Measurements from ENCODE around the gene CRIM1. TPM values are rescaled to one million over a fixed set of nuclear protein-coding genes. Genes with fewer than 3 reads are reported as not detected.

CRIM1 gene
- total and polyA plus RNA-seq, 2 of the 8 experiments (the other 6 are each of a cell fraction or from before 2014, with no cell fraction given) = 9.4 to 28.4 TPM

DNA sequence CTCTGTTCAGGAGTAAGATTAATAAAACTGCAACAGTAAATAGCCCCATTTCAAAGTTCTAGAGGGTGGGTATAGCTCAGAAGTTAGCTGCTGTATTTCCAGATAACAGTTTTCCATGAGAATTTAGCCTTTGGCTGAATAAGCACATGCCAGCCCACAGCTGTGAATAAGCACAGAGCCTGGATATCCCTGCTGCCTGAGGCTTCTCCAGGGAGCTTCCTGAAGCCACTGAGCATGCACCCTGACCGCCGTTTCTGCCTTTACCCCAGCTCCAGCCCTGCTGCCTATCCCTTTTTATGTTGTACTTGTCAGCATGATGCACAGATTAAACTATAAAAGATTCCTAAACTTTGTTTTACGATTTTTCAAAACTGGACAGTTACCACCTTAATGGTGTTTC is 157.1 kb downstream of the CRIM1 start:
- no peak for TF ChIP-seq SP1 (IDR thresholded peaks at IDR 0.05; ENCODE audit: low read depth, low read length)
- TF ChIP-seq CBX5 (IDR thresholded peaks at IDR 0.05; ENCODE audit: low read depth, low read length) = no peak
- TF ChIP-seq GABPA (IDR thresholded peaks at IDR 0.05; ENCODE audit: borderline replicate concordance, insufficient read depth, low read length) = no peak
- Histone ChIP-seq H3K23me2 (ENCODE audit: low read depth, low read length) (no peaks in the 10 kb centered on the region), H3K23ac (ENCODE audit: insufficient read length) (no peak overlapping the region), H3K4me1 (replicated peaks in 1 of 4; ENCODE audit: control insufficient read depth in 3 of 4, insufficient read depth in 4 of 4, low read length in 3 of 4) (peaks cover 0 to 4% (median 0%) of the 10 kb centered on the region in 4 experiments; a peak in 1 of 7 replicates), H2AFZ (ENCODE audit: low read length) (no peak overlapping the region), H2BK5ac (ENCODE audit: low read depth, low read length) (no peak overlapping the region), H2BK12ac (ENCODE audit: low read depth, low read length) (no peak overlapping the region), H3K14ac (ENCODE audit: insufficient read length) (no peak overlapping the region), H3K4ac (replicated peaks; ENCODE audit: insufficient read length, low read depth, low read length) (no peak overlapping the region), H4K5ac (ENCODE audit: insufficient read length, low read depth, low read length) (no peak overlapping the region), H2AK5ac (ENCODE audit: low read depth, low read length) (no peak overlapping the region), H2BK20ac (ENCODE audit: low read length) (no peak overlapping the region), H3K79me1 (ENCODE audit: low read depth, low read length) (no peaks in the 10 kb centered on the region), H3K36me3 (ENCODE audit: control insufficient read depth in 2 of 4, insufficient read depth in 4 of 4, low read length in 3 of 4) (peaks cover 11 to 52% (median 34%) of the 10 kb centered on the region in 4 experiments; a peak in 7 of 8 replicates), H4K8ac (ENCODE audit: extremely low read depth, insufficient read depth, low read length) (no peak overlapping the region), H3K4me2 (ENCODE audit: insufficient read depth in 1 of 2, low read depth in 2 of 2, low read length in 2 of 2) (no peak overlapping the region), H3K9me3 (ENCODE audit: insufficient read depth in 2 of 2, low read depth in 1 of 2, low read length in 1 of 2) (no peaks in the 10 kb centered on the region), H4K91ac (replicated peaks; ENCODE audit: insufficient read length, low read length) (no peak overlapping the region), H2BK120ac (replicated peaks; ENCODE audit: low read depth, low read length) (no peak overlapping the region), H3K27ac (ENCODE audit: low read depth, low read length) (no peak overlapping the region), H3K27me3 (replicated peaks in 1 of 4; ENCODE audit: control insufficient read depth in 3 of 4, extremely low read depth in 1 of 4, insufficient read depth in 3 of 4, low read length in 3 of 4) (no peaks in the 10 kb centered on the region), H3K4me3 (ENCODE audit: extremely low read depth in 1 of 4, insufficient read depth in 2 of 4, low read depth in 3 of 4, low read length in 4 of 4) (no peak overlapping the region), H3K18ac (ENCODE audit: extremely low read depth, low read length) (no peak overlapping the region), H3K56ac (replicated peaks; ENCODE audit: insufficient read length, low read depth, low read length) (no peak overlapping the region), H4K20me1 (replicated peaks in 1 of 2; ENCODE audit: control insufficient read depth in 1 of 2, insufficient read depth in 2 of 2, low read length in 2 of 2) (no peaks in the 10 kb centered on the region), H2BK15ac (ENCODE audit: low read length) (no peak overlapping the region), H3K9ac (replicated peaks in 1 of 4; ENCODE audit: extremely low read depth in 1 of 4, low read depth in 3 of 4, low read length in 3 of 4) (no peak overlapping the region), H3K79me2 (ENCODE audit: control insufficient read depth in 1 of 2, insufficient read depth in 2 of 2, low read length in 2 of 2) (no peaks in the 10 kb centered on the region)
- 95% methylated on average over 3 of the region's 3 CpGs; no CpG with 5 or more reads in 1 of the 2 experiments for WGBS, 2 experiments (ENCODE audit: extremely low coverage in 1 of 2, insufficient coverage in 1 of 2, insufficient read length in 1 of 2, insufficient replicate concordance in 2 of 2, low coverage in 1 of 2, low lambda C conversion rate in 2 of 2, missing lambda C conversion rate in 1 of 2)
- FAIRE-seq (no peak), DNase-seq (ENCODE audit: low read depth in 1 of 2, low spot score in 2 of 2) (no peak)
- POLR2A ChIA-PET (ENCODE audit: partially characterized antibody) = interaction anchor here (1.1 kb wide), 1 partner anchor 158 kb away, joined by 3 read pairs; no protein-coding TSS in a partner anchor
- CTCF ChIA-PET (ENCODE audit: partially characterized antibody) = interaction anchor here (0.6 to 2.1 kb wide), 9 partner anchors 8 to 523 kb away, joined by 3 to 6 read pairs (median 4); no protein-coding TSS in a partner anchor
